Muscle layer of duodenum (tissue), 2 donors: ENCODE results near the gene WDR70.
"Not testable (repeated sequence)": the region's sequence is repeated elsewhere in the genome, so short reads cannot be mapped to it uniquely, and the experiment has no call there.

Experiments used
- H3K27ac ChIP-seq: one replicate; pipeline ENCODE4 v1.7.0; 2013; ENCODE audit warnings: mild to moderate bottlenecking, low read length
- H3K27me3 ChIP-seq: one replicate; pipeline ENCODE4 v1.7.0; 2013; ENCODE audit warnings: low read depth, mild to moderate bottlenecking, control low read depth, low read length
- H3K36me3 ChIP-seq, 2 donors: one replicate each; pipeline ENCODE4 v1.7.0; 2013; ENCODE audit warnings: low read length in 2 of 2, control low read depth in 1 of 2, mild to moderate bottlenecking in 1 of 2; ENCODE audit not compliant: insufficient read depth in 2 of 2, control insufficient read depth in 1 of 2
- H3K4me1 ChIP-seq, 2 donors: one replicate each; pipeline ENCODE4 v1.7.0; 2013; ENCODE audit warnings: low read length in 2 of 2, mild to moderate bottlenecking in 2 of 2, control low read depth in 1 of 2, moderate library complexity in 1 of 2; ENCODE audit not compliant: insufficient read depth in 2 of 2, control insufficient read depth in 1 of 2
- H3K4me3 ChIP-seq, 2 donors: one replicate each; pipeline ENCODE4 v1.7.0; 2013; ENCODE audit warnings: low read length in 2 of 2, low read depth in 1 of 2, mild to moderate bottlenecking in 1 of 2
- H3K9me3 ChIP-seq, 2 donors: one replicate each; pipeline ENCODE4 v1.7.0; 2013; ENCODE audit warnings: low read length in 2 of 2, control low read depth in 1 of 2, mild to moderate bottlenecking in 1 of 2; ENCODE audit not compliant: control insufficient read depth in 1 of 2
- donor health status: healthy.

Gene WDR70

DNA sequence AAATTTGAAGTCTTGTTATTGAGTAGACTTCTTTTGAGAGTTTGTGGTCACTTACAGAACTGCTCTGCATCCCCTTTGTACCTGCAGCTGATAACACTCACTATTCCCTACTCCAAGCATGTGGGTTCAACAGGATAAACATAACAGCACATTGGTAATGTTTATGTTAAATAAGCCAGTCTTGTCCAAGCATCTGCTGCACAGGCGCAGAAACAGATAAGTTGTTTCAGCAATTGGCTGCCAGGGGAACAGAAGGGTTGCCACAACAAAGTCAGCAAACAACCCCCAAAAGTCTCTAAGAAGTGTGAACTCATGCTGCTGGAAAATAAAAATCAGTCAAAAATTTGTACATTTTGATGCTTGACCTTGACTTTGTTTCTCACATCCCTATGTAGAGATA lies 286.2 kb downstream of the WDR70 start:
- H3K27ac ChIP-seq, result peak overlapping the region; percentile 37
- no peaks in the 10 kb centered on the region for H3K9me3 ChIP-seq
- no peaks in the 10 kb centered on the region for H3K27me3 ChIP-seq
- no peaks in the 10 kb centered on the region for H3K36me3 ChIP-seq
- H3K4me3 ChIP-seq, result no peak overlapping the region
- peaks cover 6 to 28% of the 10 kb centered on the region in 2 donors for H3K4me1 ChIP-seq

DNA sequence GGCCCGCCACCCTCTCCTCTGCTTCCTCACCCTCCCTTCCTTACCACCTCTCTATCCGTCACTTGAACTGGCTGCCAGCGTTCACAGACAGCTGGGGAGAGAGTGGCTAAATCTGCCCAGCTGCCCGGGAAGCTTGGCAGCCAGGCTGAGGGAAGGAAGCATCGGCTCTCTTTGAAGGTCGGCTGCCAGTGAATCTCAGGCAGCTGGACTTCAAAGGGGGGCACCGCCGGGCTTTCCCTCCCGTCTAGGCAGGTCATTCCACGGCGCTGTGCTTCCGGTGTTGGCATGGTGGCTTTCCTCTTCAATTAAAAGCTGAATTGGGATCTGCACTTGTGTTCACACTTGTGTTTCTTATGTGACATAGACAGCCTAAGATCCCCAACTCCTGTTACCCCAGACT lies 286.8 kb downstream of the WDR70 start:
- H3K4me1 ChIP-seq, result peaks cover 6 to 28% of the 10 kb centered on the region in 2 donors
- H3K9me3 ChIP-seq, result no peaks in the 10 kb centered on the region
- H3K27ac ChIP-seq, result peak overlapping the region; percentile 37
- peak overlapping the region in 1 of 2 donors; percentile 16 for H3K4me3 ChIP-seq
- no peaks in the 10 kb centered on the region for H3K36me3 ChIP-seq
- H3K27me3 ChIP-seq, result no peaks in the 10 kb centered on the region

DNA sequence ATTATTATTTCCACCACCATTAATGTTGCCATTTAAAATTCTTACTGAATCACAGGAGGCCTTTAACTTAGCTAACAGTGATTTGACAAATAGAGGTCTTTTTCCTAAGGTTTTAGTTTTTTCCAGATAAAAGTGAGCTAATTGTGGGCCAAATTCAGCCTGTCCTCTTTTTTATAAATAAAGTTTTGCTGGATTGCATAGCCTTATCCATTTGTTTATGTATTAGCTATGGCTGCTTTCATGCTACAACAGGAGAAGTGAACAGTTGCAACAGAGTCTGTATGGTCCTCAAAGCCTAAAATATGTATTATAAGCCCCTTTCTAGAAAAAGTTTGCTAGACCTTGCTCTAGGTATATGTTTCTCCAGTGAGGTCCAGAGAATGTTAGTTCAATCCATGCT lies 288.3 kb downstream of the WDR70 start:
- Histone ChIP-seq H3K4me3 (no peak overlapping the region), H3K36me3 (no peaks in the 10 kb centered on the region), H3K27ac (no peak overlapping the region), H3K9me3 (no peaks in the 10 kb centered on the region), H3K4me1 (peaks cover 6 to 25% of the 10 kb centered on the region in 2 donors), H3K27me3 (no peaks in the 10 kb centered on the region)

DNA sequence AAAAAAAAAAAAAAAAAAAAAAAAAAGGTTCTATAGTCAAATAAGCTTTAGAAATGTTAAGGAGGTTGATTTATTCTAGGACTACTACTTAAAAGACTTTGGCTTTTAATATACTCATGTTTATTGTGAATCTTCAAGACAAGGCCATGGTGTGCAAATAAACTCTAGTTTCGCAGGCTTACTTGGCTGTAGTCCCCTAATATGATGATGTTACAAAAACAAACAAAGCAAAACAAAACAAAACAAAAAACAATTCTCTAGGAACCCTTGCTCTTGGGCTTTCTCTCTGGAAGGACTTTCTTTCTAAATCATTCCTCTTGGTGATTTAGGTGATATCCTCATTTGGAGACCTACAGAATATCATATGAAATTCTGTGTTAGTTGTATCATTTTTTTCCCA lies 288.7 kb downstream of the WDR70 start:
- Histone ChIP-seq H3K27me3 (no peaks in the 10 kb centered on the region), H3K36me3 (no peaks in the 10 kb centered on the region), H3K4me3 (no peak overlapping the region), H3K9me3 (no peaks in the 10 kb centered on the region), H3K27ac (peak overlapping the region; percentile 34), H3K4me1 (peaks cover 6 to 25% of the 10 kb centered on the region in 2 donors)

DNA sequence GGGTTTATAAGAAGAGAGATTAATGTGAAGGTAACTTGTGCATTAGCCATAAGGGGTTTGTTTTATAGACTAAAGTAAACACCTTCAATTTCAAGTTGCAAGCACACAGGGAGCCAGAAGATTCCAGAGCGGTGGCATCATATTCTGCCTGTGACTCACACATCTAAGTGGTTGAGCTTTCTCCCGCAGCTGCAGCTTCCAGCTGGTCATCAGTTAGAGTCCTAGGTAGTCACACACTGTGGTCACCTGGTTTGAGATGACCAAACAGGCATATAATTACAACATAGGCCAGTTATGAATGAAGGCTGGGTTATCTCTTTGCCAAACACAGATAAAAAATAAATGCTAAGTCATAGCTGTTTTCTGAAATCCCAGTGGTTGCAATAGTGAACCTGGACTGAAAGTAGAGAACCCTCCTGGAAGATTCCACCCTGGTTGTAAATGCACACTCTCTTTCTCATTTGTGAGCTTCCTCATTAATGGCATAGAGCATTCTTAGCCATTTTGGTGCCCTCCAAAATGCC lies 289.5 kb downstream of the WDR70 start:
- no peaks in the 10 kb centered on the region for H3K36me3 ChIP-seq
- peaks cover 6 to 25% of the 10 kb centered on the region in 2 donors for H3K4me1 ChIP-seq
- no peaks in the 10 kb centered on the region for H3K9me3 ChIP-seq
- peak overlapping the region; percentile 66 for H3K27ac ChIP-seq
- no peaks in the 10 kb centered on the region for H3K27me3 ChIP-seq
- no peak overlapping the region for H3K4me3 ChIP-seq

DNA sequence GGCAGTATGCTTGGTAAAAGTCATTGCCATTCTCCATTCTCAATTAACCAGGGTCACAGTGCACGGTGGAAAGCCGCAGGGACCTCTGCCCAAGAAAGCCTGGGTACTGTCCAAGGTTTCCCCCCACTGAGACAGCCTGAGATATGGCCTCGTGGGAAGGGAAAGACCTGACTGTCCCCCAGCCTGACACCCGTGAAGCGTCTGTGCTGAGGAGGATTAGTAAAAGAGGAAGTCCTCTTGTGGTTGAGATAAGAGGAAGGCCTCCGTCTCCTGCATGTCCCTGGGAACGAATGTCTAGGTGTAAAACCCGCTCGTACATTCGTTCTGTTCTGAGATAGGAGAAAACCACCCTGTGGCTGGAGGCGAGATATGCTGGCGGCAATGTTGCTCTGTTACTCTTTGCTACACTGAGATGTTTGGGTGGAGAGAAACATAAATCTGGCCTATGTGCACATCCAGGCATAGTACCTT lies 293.0 kb downstream of the WDR70 start:
- H3K4me1 ChIP-seq, result peaks cover 0 to 13% of the 10 kb centered on the region in 2 donors
- H3K36me3 ChIP-seq, H3K4me3 ChIP-seq, H3K27ac ChIP-seq, H3K9me3 ChIP-seq, H3K27me3 ChIP-seq: not testable (repeated sequence)

DNA sequence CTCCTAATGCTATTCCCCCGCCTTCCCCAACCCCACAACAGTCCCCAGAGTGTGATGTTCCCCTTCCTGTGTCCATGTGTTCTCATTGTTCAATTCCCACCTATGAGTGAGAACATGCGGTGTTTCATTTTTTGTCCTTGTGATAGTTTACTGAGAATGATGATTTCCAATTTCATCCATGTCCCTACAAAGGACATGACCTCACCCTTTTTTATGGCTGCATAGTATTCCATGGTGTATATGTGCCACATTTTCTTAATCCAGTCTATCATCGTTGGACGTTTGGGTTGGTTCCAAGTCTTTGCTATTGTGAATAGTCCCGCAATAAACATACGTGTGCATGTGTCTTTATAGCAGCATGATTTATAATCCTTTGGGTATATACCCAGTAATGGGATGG lies 295.2 kb downstream of the WDR70 start:
- not testable (repeated sequence) for H3K36me3 ChIP-seq, H3K9me3 ChIP-seq, H3K27ac ChIP-seq, H3K27me3 ChIP-seq, H3K4me3 ChIP-seq, H3K4me1 ChIP-seq

DNA sequence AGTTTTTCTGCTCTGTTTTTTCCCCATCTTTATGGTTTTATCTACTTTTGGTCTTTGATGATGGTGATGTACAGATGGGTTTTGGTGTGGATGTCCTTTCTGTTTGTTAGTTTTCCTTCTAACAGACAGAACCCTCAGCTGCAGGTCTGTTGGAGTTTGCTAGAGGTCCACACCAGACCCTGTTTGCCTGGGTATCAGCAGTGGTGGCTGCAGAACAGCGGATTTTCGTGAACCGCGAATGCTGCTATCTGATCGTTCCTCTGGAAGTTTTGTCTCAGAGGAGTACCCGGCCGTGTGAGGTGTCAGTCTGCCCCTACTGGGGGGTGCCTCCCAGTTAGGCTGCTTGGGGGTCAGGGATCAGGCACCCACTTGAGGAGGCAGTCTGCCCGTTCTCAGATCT lies 300.2 kb downstream of the WDR70 start:
- not testable (repeated sequence) for H3K27me3 ChIP-seq, H3K4me3 ChIP-seq, H3K36me3 ChIP-seq, H3K9me3 ChIP-seq, H3K4me1 ChIP-seq, H3K27ac ChIP-seq

DNA sequence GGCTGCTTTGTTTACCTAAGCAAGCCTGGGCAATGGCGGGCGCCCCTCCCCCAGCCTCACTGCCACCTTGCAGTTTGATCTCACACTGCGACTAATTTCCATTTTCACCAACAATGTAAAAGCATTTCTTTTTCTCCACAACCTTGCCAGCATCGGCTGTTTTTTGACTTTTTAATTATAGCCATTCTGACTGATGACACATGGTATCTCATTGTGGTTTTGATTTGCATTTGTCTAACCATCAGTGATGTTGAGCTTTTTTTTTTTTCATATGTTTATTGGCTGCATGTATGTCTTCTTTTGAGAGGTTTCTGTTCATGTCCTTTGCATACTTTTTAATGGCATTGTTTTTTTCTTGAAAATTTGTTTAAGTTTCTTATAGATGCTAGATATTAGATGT lies 300.8 kb downstream of the WDR70 start:
- H3K9me3 ChIP-seq, H3K27me3 ChIP-seq, H3K36me3 ChIP-seq, H3K27ac ChIP-seq, H3K4me3 ChIP-seq, H3K4me1 ChIP-seq: not testable (repeated sequence)

DNA sequence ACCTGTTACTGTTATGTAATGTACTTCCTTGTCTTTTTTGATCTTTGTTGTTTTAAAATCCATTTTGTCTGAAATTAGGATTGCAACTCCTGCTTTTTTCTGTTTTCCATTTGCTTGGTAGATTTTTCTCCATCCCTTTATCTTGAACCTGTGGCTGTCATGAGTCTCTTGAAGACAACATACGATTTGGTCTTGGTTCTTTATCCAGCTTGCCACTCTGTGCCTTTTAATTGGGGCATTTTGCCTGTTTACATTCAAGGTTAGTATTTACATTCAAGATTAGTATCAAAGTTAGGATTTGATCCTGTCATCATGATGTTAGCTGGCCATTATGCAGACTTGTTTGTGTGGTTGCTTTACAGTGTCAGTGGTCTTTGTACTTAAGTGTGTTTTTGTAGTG lies 304.0 kb downstream of the WDR70 start:
- Histone ChIP-seq H3K9me3 (no peaks in the 10 kb centered on the region), H3K27ac (no peak overlapping the region), H3K4me3 (no peak overlapping the region), H3K36me3 (no peaks in the 10 kb centered on the region), H3K4me1 (no peaks in the 10 kb centered on the region), H3K27me3 (no peaks in the 10 kb centered on the region)

DNA sequence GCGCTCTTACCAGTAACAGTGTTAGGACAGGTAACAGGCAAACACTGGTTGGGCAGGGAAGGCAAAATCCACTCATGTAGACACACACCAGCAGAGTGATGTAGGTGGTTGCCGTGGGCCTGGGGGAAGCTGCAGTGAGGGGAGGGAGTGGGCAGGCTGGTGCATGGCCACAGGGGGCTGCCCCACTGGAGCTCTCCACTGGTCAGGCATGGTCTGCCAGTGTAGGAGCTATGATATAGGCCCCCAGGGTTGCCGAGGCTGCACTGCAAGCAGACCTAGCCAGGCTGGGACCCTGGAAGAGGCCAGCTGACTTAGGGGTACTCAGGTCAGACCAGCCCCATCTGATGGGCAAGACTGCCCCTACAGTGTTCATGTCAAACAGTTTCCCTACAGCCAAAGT lies 306.1 kb downstream of the WDR70 start:
- H3K27me3 ChIP-seq, result no peaks in the 10 kb centered on the region

DNA sequence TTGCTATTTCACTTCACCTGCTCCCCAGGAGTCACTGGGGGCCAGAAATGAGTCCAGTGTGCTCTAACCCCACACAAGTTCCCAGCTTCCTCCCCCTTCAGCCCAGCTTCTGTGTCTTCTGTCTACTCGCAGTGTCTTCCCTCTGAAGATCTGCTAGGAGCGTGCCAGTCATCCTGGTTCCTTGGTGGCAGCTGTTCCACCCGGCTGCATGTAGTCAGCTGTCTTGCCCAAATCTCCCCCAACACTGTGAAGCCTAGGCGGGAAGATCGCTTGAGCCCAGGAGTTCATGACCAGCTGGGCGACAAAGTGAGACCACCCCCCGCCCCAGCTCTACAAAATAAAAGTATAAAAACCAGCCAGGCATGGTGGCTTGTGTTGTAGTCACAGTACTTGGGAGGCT lies 306.7 kb downstream of the WDR70 start:
- no peaks in the 10 kb centered on the region for H3K36me3 ChIP-seq
- no peak overlapping the region for H3K27ac ChIP-seq
- H3K4me3 ChIP-seq, result no peak overlapping the region
- H3K4me1 ChIP-seq, result no peaks in the 10 kb centered on the region
- H3K27me3 ChIP-seq, result no peaks in the 10 kb centered on the region
- no peaks in the 10 kb centered on the region for H3K9me3 ChIP-seq

More for the DNA sequence above, 306.1 kb downstream of the WDR70 start:
- Histone ChIP-seq H3K9me3 (no peaks in the 10 kb centered on the region), H3K4me1 (no peaks in the 10 kb centered on the region), H3K36me3 (no peaks in the 10 kb centered on the region), H3K27ac (no peak overlapping the region), H3K4me3 (no peak overlapping the region)
